GM12864 (cell line): Measurements from ENCODE around the gene WNT11.

Source experiments
- DNase-seq: peaks from one replicate; pipeline ENCODE4 v3.0.0-alpha.2; 2011; ENCODE audit warnings: low read depth
- H3K4me3 ChIP-seq: 2 replicates; pipeline ENCODE4 v1.5.1; 2011; ENCODE audit warnings: mild to moderate bottlenecking, low read depth, low read length, control low read depth
- CTCF ChIP-seq: IDR thresholded peaks from 2 replicates; pipeline ENCODE4 v1.5.1; 2011; ENCODE audit warnings: low read depth, mild to moderate bottlenecking, moderate library complexity, low read length, control low read depth, inconsistent platforms; ENCODE audit errors: missing control alignments

Gene WNT11

DNA sequence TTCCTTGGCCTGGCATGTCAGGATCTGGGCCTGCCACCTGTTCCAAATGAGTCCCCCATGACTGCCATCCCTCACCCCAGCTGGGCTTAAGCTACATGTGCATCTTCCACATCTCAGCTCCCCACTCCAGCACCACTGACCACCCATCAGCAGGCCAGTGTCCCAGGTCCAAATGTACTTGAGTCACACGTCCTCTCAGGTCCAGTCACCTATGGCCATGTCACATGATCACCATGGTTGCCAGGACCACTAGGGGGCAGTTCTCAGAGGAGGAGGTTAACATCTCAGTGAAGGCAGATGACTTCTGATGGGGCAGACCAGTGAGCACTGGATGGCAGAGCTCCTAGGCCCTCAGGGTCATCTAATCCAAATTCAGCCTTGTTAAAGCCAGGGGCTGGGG, 41.9 kb upstream of the WNT11 start:
- H3K4me3 ChIP-seq: no peak overlapping the region
- TF ChIP-seq CTCF: peak; percentile 39
- no peak for DNase-seq

DNA sequence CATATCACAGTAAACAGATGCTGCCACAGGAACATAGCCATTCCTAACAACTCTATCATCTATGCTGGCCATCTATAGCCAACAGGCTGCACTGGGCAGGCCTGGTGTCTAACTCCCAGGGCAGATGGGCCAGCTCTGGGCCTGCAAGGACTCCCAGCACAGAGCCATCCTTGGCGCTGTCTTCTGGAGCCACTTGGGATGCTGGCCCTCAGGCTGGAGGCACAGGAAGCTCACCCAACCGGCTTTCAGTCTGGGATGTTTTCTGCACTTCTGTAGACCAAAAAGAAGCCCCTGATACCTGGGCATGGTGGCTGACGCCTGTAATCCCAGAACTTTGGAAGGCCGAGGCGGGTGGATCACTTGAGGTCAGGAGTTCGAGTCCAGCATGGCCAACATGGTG, 40.8 kb upstream of the WNT11 start:
- H3K4me3 ChIP-seq: no peak overlapping the region
- TF ChIP-seq CTCF: no peak
- no peak for DNase-seq

DNA sequence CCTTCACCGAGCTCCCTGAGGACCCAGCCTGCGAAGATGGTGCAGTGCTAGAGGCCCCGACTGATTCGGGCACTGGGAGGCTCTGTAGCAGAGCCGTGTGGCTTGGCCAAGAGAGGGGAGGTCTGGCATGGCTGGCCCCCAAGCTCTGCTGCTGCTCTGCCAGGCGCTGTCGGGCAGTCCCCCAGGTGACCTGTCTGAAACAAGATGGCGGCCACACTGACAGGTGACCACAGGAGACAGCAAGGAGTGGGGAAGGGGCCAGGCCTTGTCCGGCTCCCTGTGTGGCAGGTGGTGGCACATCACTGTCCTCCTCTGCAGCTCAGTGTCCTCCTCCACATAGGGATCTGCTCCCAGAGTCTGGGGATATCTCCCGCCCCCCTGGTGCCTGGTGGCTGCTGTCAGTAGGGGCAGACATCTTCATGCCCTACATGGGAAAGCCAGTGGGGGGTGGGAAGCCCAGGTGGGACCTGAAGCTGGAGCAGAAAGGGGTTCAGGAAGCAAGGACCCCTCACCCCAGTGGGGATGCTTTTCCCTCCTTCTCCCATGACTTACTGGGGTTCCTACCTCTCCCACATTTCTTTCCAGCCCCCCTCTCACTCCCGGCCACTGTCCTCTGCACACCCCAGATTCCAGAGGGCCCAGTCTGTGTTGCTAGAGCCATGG, 40.1 kb upstream of the WNT11 start:
- H3K4me3 ChIP-seq: no peak overlapping the region
- no peak for TF ChIP-seq CTCF
- DNase-seq: no peak

DNA sequence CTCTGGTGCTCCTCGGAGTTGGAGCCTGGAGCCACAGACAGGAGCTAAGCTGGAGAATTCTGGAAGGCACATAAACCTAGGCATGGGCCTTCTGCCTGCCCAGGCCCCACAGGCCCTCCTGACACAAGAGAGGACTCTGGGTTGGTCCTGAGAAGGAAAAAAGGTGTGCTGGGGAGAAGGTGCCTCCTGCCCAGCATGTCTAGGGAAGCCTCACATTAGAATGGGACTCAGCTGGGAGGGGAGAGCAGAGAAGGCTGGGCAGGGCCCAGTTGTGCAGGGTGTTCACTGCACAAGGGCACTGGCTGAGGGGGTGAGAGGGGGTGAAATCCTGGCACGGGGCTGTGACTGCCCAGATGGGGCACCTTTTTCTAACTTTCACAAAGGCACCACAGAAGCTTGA, 39.4 kb upstream of the WNT11 start:
- DNase-seq: no peak
- no peak overlapping the region for H3K4me3 ChIP-seq
- TF ChIP-seq CTCF: no peak

DNA sequence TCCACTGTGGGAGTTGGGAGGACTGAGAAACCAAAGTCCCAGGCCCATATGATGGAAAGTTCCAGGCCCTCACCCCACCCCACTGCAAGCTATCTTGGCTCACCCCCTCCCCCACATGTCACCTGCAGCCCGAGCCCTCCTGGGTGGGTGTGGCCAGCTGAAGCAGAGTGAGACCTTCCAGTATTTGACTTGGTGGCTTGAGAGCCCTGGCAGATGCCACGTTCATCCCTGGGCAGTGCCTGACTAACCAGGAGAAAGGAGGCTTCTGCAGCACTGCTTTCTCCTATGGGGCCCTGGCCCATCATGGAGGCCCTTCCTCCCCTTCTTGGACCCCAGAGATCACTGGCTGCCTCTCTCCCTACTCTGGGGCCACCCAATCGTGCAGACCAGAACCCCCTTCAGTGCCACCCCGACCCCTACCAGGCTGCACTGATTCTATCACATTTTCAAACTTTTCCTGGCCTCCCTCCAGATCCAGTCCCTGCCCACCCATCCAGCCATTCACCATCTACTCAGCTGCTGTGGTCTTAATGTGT, 38.1 kb upstream of the WNT11 start:
- H3K4me3 ChIP-seq: no peak overlapping the region
- TF ChIP-seq CTCF: no peak
- no peak for DNase-seq

GRCh38 chr11:76243957-76244285, 37.6 kb upstream of the WNT11 start:
- no peak for TF ChIP-seq CTCF
- H3K4me3 ChIP-seq: no peak overlapping the region
- DNase-seq: no peak

- H3K4me3 ChIP-seq: no peak overlapping the region
- no peak for DNase-seq
- no peak for TF ChIP-seq CTCF
Observed at GRCh38 chr11:76243193-76243956, 37.1 kb upstream of the WNT11 start.
